Esophagus muscularis mucosa (tissue), 4 donors: Measurements from ENCODE around the gene LIAS.

Experiments used
- CTCF ChIP-seq, 3 experiments: fragments of 200-600 bp in 2 of 3; fragments of 450-650 bp in 1 of 3; sonication (generic) in 2 of 3; IDR thresholded peaks; one replicate each; pipeline ENCODE4 v1.5.1; 2017 to 2019; ENCODE audit warnings: antibody characterized with exemption in 3 of 3, mild to moderate bottlenecking in 2 of 3, moderate library complexity in 1 of 3
- EP300 ChIP-seq: sonication (generic); formaldehyde crosslinking; IDR thresholded peaks from one replicate; pipeline ENCODE4 v1.6.1; 2017; ENCODE audit warnings: antibody characterized with exemption
- POLR2A ChIP-seq: fragments of 450-650 bp; IDR thresholded peaks from one replicate; pipeline ENCODE4 v1.6.1; 2017; ENCODE audit warnings: antibody characterized with exemption, moderate library complexity, mild to moderate bottlenecking, low read depth

DNA sequence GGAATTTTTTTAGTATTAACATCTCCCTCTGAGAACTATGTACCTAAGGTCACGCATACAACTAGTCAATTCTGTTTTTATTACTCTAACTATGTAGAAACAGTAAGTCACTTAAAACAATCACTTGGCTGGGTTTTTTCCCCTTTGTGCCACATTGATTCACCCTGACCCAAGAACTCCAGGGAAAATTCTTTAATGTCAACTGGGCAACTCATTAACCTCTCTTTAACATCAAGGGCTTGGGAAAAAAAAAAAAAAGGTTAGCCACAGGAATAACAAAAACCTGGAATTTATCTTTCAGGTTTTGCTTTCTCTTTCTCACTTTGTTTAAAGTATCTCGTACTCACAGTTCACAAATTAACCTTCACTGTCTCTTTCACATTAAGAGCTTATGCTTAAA is 8.2 kb upstream of the LIAS start:
- TF ChIP-seq CTCF (IDR thresholded peaks at IDR 0.05) (no peak), POLR2A (no peak), EP300 (no peak)
